ENCODE results near the gene CNOT11. TPM values are rescaled to one million over a fixed set of nuclear protein-coding genes. Genes with fewer than 3 reads are reported as not detected.
"Not testable (repeated sequence)": the region's sequence is repeated elsewhere in the genome, so short reads cannot be mapped to it uniquely, and the experiment has no call there.

CNOT11 gene
- total RNA-seq, 2 experiments from 2014 or later = 65.1 to 80.7 TPM

DNA sequence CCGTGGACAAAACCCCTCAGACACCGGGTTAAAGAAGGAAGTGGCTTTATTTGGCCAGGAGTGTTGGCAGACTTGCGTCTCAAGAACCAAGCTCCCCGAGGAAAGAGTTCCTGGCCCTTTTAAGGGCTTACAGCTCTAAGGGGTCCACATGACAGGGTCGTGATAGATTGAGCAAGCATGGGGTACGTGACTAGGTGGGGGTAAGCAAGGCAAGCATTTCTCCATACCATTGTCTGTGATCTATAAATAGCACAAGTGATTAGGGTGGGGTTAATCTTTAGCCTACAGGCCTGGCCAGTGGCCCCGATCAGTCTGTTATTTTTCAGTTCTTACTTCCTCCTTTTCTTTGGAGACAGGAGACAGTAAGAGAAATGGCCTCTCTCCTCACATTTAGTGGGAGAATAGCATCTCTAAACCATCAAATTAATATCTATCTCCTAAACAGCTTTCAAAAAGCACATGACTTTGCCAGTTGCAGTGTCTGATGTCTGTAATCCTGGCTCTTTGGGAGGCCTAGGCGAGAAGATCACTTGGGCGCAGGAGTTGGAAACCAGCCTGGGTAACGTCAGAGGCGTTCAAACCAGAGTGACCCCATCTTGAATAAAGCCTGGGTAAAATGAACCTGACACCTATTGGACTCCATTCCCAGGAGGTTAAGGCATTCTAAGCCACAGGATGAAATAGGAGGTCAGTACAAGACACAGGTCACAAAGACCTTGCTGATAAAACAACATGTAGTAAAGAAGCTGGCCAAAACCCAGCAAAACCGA, 18.3 kb upstream of the CNOT11 start:
- Mint-ChIP-seq H3K4me3 (no peak overlapping the region), H3K9me3 (peaks cover 9% of the 10 kb centered on the region), H3K27ac (no peak overlapping the region), H3K36me3 (ENCODE audit: low read depth) (no peaks in the 10 kb centered on the region), H3K27me3 (no peaks in the 10 kb centered on the region), H3K4me1 (no peaks in the 10 kb centered on the region)
- CTCF ChIA-PET = interaction anchor here (0.9 kb wide), 1 partner anchor 11 kb away, joined by 3 read pairs; no protein-coding TSS in a partner anchor
- POLR2A ChIA-PET = no interaction called here
- no peak for DNase-seq

- H3K27ac Mint-ChIP-seq; H3K27me3 Mint-ChIP-seq; H3K36me3 Mint-ChIP-seq (ENCODE audit: low read depth); H3K4me3 Mint-ChIP-seq; CTCF ChIA-PET; H3K9me3 Mint-ChIP-seq; H3K4me1 Mint-ChIP-seq; DNase-seq; POLR2A ChIA-PET: not testable (repeated sequence)
Measured at GRCh38 chr2:101235956-101236355, 16.7 kb upstream of the CNOT11 start.

- H3K9me3 Mint-ChIP-seq; H3K4me3 Mint-ChIP-seq; CTCF ChIA-PET; H3K27ac Mint-ChIP-seq; POLR2A ChIA-PET; H3K36me3 Mint-ChIP-seq (ENCODE audit: low read depth); DNase-seq; H3K27me3 Mint-ChIP-seq: not testable (repeated sequence)
- peaks cover 10% of the 10 kb centered on the region for H3K4me1 Mint-ChIP-seq
Measured at GRCh38 chr2:101237944-101238343, 14.7 kb upstream of the CNOT11 start.

DNA sequence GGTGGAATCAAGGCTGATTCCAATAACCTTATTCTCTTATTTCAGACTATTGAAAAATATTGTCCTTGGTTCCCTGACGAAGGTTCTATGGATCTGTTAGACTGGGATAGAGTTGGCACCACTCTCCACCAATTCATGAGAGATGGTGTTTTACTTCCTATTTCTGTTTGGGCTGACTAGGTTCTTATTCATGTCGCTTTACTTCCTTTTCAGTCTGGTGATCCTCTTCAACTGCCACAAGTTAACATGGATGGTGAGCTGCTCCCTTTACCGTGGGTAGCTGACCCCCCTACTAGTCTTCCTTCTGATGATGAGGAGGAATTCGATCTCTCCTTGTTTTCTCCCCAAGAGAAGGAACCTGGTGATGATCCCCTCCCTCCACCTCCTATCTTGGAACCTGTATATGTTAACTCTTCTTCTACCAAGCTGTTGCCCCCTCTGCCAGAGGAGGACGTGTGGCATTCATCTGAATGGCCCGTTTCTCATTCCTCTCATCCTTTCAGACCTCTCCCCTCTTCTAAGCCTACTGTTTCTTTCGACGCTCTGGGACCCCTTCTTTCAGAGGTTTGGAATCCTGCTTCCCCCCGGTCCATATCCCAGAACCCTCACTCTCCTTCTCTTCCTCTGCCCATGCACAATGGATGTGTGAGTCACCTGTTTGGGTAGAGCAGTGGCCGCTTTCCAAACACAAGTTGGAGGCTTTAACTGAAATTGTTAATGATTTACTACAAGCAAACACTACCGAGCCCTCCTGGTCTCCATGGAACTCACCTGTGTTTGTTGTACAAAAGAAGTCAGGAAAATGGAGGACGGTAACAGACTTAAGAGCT, 13.5 kb upstream of the CNOT11 start:
- Mint-ChIP-seq H3K4me3 (no peak overlapping the region), H3K9me3 (no peaks in the 10 kb centered on the region), H3K36me3 (ENCODE audit: low read depth) (no peaks in the 10 kb centered on the region), H3K27me3 (no peaks in the 10 kb centered on the region), H3K4me1 (peaks cover 10% of the 10 kb centered on the region), H3K27ac (no peak overlapping the region)
- POLR2A ChIA-PET = no interaction called here
- no peak for DNase-seq
- CTCF ChIA-PET = interaction anchor here (0.8 to 1.3 kb wide), 2 partner anchors 15 to 89 kb away, joined by 3 read pairs; no protein-coding TSS in a partner anchor

- DNase-seq; H3K27ac Mint-ChIP-seq; POLR2A ChIA-PET; H3K36me3 Mint-ChIP-seq (ENCODE audit: low read depth); H3K4me3 Mint-ChIP-seq; H3K9me3 Mint-ChIP-seq; H3K27me3 Mint-ChIP-seq: not testable (repeated sequence)
- CTCF ChIA-PET = interaction anchor here (1.3 kb wide), 1 partner anchor 16 kb away, joined by 3 read pairs; no protein-coding TSS in a partner anchor
- peaks cover 10% of the 10 kb centered on the region for H3K4me1 Mint-ChIP-seq
Measured at GRCh38 chr2:101239760-101240118, 12.9 kb upstream of the CNOT11 start.

GRCh38 chr2:101240694-101241093, 12.0 kb upstream of the CNOT11 start:
- CTCF ChIA-PET = interaction anchor here (1.3 kb wide), 1 partner anchor 17 kb away, joined by 3 read pairs; no protein-coding TSS in a partner anchor

GRCh38 chr2:101241158-101241557, 11.5 kb upstream of the CNOT11 start:
- no peak overlapping the region for H3K4me3 Mint-ChIP-seq
- no peak overlapping the region for H3K27ac Mint-ChIP-seq
- CTCF ChIA-PET = no interaction called here
- no peaks in the 10 kb centered on the region for H3K27me3 Mint-ChIP-seq
- POLR2A ChIA-PET = no interaction called here
- H3K4me1 Mint-ChIP-seq = peaks cover 10% of the 10 kb centered on the region
- DNase-seq = no peak
- no peaks in the 10 kb centered on the region for H3K9me3 Mint-ChIP-seq
- no peaks in the 10 kb centered on the region for H3K36me3 Mint-ChIP-seq (ENCODE audit: low read depth)

More at GRCh38 chr2:101240694-101241093, 12.0 kb upstream of the CNOT11 start:
- H3K27ac Mint-ChIP-seq; H3K4me3 Mint-ChIP-seq; POLR2A ChIA-PET; H3K9me3 Mint-ChIP-seq; H3K36me3 Mint-ChIP-seq (ENCODE audit: low read depth); H3K27me3 Mint-ChIP-seq: not testable (repeated sequence)
- peak; percentile 16 for DNase-seq
- peaks cover 10% of the 10 kb centered on the region for H3K4me1 Mint-ChIP-seq

- DNase-seq; H3K9me3 Mint-ChIP-seq; POLR2A ChIA-PET; H3K27ac Mint-ChIP-seq; H3K27me3 Mint-ChIP-seq; H3K4me3 Mint-ChIP-seq; H3K36me3 Mint-ChIP-seq (ENCODE audit: low read depth); CTCF ChIA-PET: not testable (repeated sequence)
- peaks cover 13% of the 10 kb centered on the region for H3K4me1 Mint-ChIP-seq
Measured at GRCh38 chr2:101244373-101244772, 8.3 kb upstream of the CNOT11 start.

- H3K36me3 Mint-ChIP-seq (ENCODE audit: low read depth); POLR2A ChIA-PET; H3K27ac Mint-ChIP-seq; H3K4me3 Mint-ChIP-seq; DNase-seq; H3K9me3 Mint-ChIP-seq; H3K27me3 Mint-ChIP-seq: not testable (repeated sequence)
- H3K4me1 Mint-ChIP-seq = peaks cover 13% of the 10 kb centered on the region
- CTCF ChIA-PET = interaction anchor here (0.6 to 1.7 kb wide), 4 partner anchors 9 to 69 kb away, joined by 3 read pairs; no protein-coding TSS in a partner anchor
Measured at GRCh38 chr2:101244899-101245298, 7.8 kb upstream of the CNOT11 start.

DNA sequence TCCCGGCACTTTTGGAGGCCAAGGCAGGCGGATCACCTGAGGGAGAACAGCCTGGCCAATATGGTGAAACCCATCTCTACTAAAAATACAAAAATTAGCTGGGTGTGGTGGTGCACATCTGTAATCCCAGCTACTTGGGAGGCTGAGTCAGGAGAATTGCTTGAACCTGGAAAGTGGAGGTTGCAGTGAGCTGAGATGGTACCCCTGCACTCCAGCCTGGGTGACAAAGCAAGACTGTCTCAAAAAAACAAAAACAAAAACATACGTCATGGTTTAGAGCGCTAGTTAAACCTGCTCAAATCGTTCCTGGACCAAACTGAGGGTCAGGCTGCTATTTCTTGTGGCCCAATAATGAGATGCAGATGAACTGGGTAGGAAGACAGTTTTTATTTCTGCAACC, 7.2 kb upstream of the CNOT11 start:
- CTCF ChIA-PET = interaction anchor here (0.6 to 1.7 kb wide), 5 partner anchors 8 to 377 kb away, joined by 3 read pairs; no protein-coding TSS in a partner anchor

GRCh38 chr2:101248756-101249155, 3.9 kb upstream of the CNOT11 start:
- H3K27me3 Mint-ChIP-seq; H3K27ac Mint-ChIP-seq; H3K36me3 Mint-ChIP-seq (ENCODE audit: low read depth); H3K4me3 Mint-ChIP-seq; POLR2A ChIA-PET; CTCF ChIA-PET; DNase-seq; H3K9me3 Mint-ChIP-seq: not testable (repeated sequence)
- peaks cover 16% of the 10 kb centered on the region for H3K4me1 Mint-ChIP-seq

More for the DNA sequence above, 7.2 kb upstream of the CNOT11 start:
- H3K4me1 Mint-ChIP-seq = peaks cover 12% of the 10 kb centered on the region
- H3K36me3 Mint-ChIP-seq (ENCODE audit: low read depth); H3K9me3 Mint-ChIP-seq; H3K27me3 Mint-ChIP-seq; DNase-seq; H3K4me3 Mint-ChIP-seq; POLR2A ChIA-PET; H3K27ac Mint-ChIP-seq: not testable (repeated sequence)

DNA sequence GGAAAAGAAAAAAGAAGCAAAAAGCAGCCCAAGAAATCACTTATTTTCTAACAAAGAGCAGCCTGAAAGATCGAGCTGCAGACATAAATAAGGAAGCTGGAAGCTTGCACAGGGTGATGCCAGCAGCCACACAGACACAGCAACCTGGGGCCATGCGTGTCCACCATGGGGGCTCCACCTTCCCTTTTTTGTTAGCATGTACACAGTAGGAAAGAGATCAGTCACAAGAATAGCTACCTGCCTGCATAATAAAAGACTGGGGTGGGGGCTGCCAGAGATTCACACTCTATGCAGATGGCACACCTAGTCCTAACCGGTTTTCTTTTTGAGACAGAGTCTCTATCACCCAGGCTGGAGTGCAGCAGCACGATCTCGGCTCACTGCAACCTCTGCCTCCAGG, 2.9 kb upstream of the CNOT11 start:
- peaks cover 27% of the 10 kb centered on the region for H3K4me1 Mint-ChIP-seq
- H3K27me3 Mint-ChIP-seq = no peaks in the 10 kb centered on the region
- H3K36me3 Mint-ChIP-seq (ENCODE audit: low read depth) = peaks cover 13% of the 10 kb centered on the region
- CTCF ChIA-PET = no interaction called here
- POLR2A ChIA-PET = no interaction called here
- no peak for DNase-seq
- no peak overlapping the region for H3K4me3 Mint-ChIP-seq
- H3K27ac Mint-ChIP-seq = no peak overlapping the region
- H3K9me3 Mint-ChIP-seq = no peaks in the 10 kb centered on the region

DNA sequence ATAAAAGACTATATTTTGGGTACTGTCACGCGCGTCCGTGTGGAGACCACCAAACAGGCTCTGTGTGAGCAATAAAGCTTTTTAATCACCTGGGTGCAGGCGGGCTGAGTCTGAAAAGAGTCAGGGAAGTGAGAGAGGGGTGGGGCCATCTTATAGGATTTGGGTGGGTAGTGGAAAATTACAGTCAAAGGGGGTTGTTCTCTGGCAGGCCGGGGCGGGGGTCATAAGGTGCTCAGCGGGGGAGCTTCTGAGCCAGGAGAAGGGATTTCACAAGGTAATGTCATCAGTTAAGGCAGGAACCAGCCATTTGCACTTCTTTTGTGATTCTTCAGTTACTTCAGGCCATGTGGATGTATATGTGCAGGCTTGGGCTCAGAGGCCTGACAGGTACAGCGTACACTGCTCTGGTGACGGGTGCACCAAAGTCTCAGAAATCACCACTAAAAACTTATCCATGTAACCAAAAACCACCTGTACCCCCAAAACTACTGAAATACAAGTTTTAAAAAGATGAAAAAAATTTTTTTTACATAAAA, 1.4 kb upstream of the CNOT11 start:
- Mint-ChIP-seq H3K4me3 (peak overlapping the region; percentile 9), H3K36me3 (ENCODE audit: low read depth) (peaks cover 23% of the 10 kb centered on the region), H3K27ac (peak overlapping the region; percentile 58), H3K4me1 (peaks cover 39% of the 10 kb centered on the region)
- POLR2A ChIA-PET, DNase-seq, H3K27me3 Mint-ChIP-seq, H3K9me3 Mint-ChIP-seq: not testable (repeated sequence)
- CTCF ChIA-PET = interaction anchor here (0.6 to 1.5 kb wide), 3 partner anchors 8 to 31 kb away, joined by 3 to 7 read pairs (median 3); no protein-coding TSS in a partner anchor

Measured in activated CD4-positive, alpha-beta T cell treated with anti-CD3 and anti-CD28 coated beads, Interleukin-2, amount 10 ng/mL, durations not matched to agents 7 days and 5 days (primary cell).